PC-9 (cell line): ENCODE results near the gene C2CD4C. TPM values are rescaled to one million over a fixed set of nuclear protein-coding genes. Genes with fewer than 3 reads are reported as not detected.

ENCODE experiments used
- BruUV-seq: library from RNA; stranded (reverse); fragments of 400-500 nt; replicated peaks from 2 replicates; lab custom pipeline; 2021; lab: Mats Ljungman, UMichigan
- CTCF ChIA-PET: fragments of 300-600 bp; sonication (Branson Sonifier 250); formaldehyde crosslinking; loops from one replicate; lab custom pipeline; 2022; ENCODE audit warnings: antibody characterized with exemption; lab: Charles Lee
- POLR2A ChIA-PET: fragments of 300-600 bp; sonication (Branson Sonifier 250); formaldehyde crosslinking; loops from one replicate; lab custom pipeline; 2022; ENCODE audit warnings: antibody characterized with exemption; ENCODE audit not compliant: unreplicated experiment; lab: Charles Lee
- DNase-seq, 2 experiments: peaks; one replicate each; pipeline versions ENCODE4 v3.0.0 to v3.0.0-alpha.2; 2015 to 2022; ENCODE audit warnings: mixed read lengths in 1 of 2
- H2AFZ ChIP-seq: fragments of 200-600 bp; sonication (generic); 2 replicates; pipeline ENCODE4 v1.8.1; 2017; ENCODE audit warnings: antibody characterized with exemption
- H3F3A ChIP-seq: fragments of 200-600 bp; sonication (generic); 2 replicates; pipeline ENCODE4 v1.8.1; 2017; ENCODE audit warnings: antibody characterized with exemption, mild to moderate bottlenecking, low read depth; ENCODE audit not compliant: insufficient read depth
- H3K27ac ChIP-seq: fragments of 200-600 bp; sonication (generic); 2 replicates; pipeline ENCODE4 v1.6.1; 2016; ENCODE audit warnings: mixed run types
- H3K27me3 ChIP-seq: fragments of 200-600 bp; sonication (generic); 2 replicates; pipeline ENCODE4 v1.6.1; 2016; ENCODE audit warnings: low read depth, mixed run types; ENCODE audit not compliant: insufficient read depth
- H3K36me3 ChIP-seq: fragments of 200-600 bp; sonication (generic); 2 replicates; pipeline ENCODE4 v1.6.1; 2016; ENCODE audit warnings: low read depth, mixed run types
- H3K4me1 ChIP-seq: fragments of 200-600 bp; sonication (generic); replicated peaks from 2 replicates; pipeline ENCODE4 v1.6.1; 2016; ENCODE audit warnings: mixed run types; ENCODE audit not compliant: insufficient read depth
- H3K4me2 ChIP-seq: fragments of 200-600 bp; sonication (generic); 2 replicates; pipeline ENCODE4 v1.6.1; 2017; ENCODE audit warnings: mixed run types
- H3K4me3 ChIP-seq: fragments of 200-600 bp; sonication (generic); 2 replicates; pipeline ENCODE4 v1.6.1; 2016; ENCODE audit warnings: mixed run types
- H3K79me2 ChIP-seq: fragments of 200-600 bp; sonication (generic); 2 replicates; pipeline ENCODE4 v1.6.1; 2017; ENCODE audit warnings: low read depth, mixed run types
- H3K9me2 ChIP-seq: fragments of 200-600 bp; sonication (generic); 2 replicates; pipeline ENCODE4 v1.8.1; 2017; ENCODE audit warnings: mild to moderate bottlenecking; ENCODE audit not compliant: insufficient read depth
- H3K9me3 ChIP-seq: fragments of 200-600 bp; sonication (generic); 2 replicates; pipeline ENCODE4 v1.8.1; 2016; ENCODE audit warnings: low read depth; ENCODE audit not compliant: insufficient read depth
- H4K20me1 ChIP-seq: fragments of 200-600 bp; sonication (generic); 2 replicates; pipeline ENCODE4 v1.8.1; 2017; ENCODE audit not compliant: insufficient read depth
- CTCF ChIP-seq: fragments of 200-600 bp; sonication (generic); conservative IDR thresholded peaks from 2 replicates; pipeline ENCODE4 v1.6.1; 2017; ENCODE audit warnings: mixed run types, antibody characterized with exemption, mild to moderate bottlenecking, moderate library complexity
- EZH2 ChIP-seq: fragments of 200-600 bp; sonication (generic); IDR thresholded peaks from 2 replicates; pipeline ENCODE4 v1.8.0; 2017; ENCODE audit warnings: antibody characterized with exemption, low read depth
- intact Hi-C: fragments of 100-400 bp; cut with micrococcal nuclease; formaldehyde crosslinking; loops from one replicate; pipeline ENCODE4 v1.10.0; 2022; ENCODE audit not compliant: unreplicated experiment
- total RNA-seq: library from RNA; stranded (reverse); gene quantifications from 2 replicates; pipeline ENCODE4 v1.2.3, GENCODE V29; 2021

The C2CD4C gene
- total RNA-seq, 1 experiment from 2014 or later, result 1.2 TPM

GRCh38 chr19:407511-408440, 1.2 kb downstream of the C2CD4C start:
- Histone ChIP-seq H3K4me3 (no peak overlapping the region), H3K4me2 (no peak overlapping the region)

DNA sequence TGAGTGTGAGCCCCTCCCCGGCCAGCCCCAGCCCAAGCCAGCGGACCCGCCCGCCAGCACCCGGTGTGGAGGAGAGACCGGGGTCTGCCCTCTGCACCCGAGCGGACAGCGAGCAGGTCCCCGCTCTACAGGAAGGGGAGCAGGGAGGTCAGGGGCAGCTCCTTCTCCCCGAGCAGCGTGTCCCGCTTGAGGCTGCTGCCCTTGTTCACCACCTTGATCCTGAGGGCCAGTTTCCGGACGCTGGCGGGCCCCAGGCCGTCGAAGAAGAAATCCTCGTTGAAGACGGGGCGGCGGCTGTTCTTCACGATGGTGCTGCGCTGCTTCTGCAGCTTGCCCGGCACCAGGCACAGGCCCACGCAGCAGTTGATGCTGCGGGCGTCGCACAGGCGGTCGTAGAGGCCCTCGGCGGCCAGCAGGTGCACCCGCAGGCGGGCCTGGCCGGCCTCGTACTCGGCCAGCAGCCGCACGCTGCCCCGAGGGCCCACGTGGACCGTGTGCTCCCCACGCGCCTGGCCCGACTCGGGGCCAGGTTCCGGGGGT, 1.9 kb downstream of the C2CD4C start:
- H3K4me3 ChIP-seq, result no peak overlapping the region
- no peak for DNase-seq
- H2AFZ ChIP-seq, result no peak overlapping the region
- TF ChIP-seq EZH2 (no peak), CTCF (no peak)
- H3K36me3 ChIP-seq, result no peaks in the 10 kb centered on the region
- ChIA-PET POLR2A (no interaction called here), CTCF (no interaction called here)
- intact Hi-C loops, result no loop called here
- H3K4me1 ChIP-seq, result no peaks in the 10 kb centered on the region
- H3F3A ChIP-seq, result peaks cover 4% of the 10 kb centered on the region
- H3K27me3 ChIP-seq, result peaks cover 24% of the 10 kb centered on the region; the same call in 1 of the 2 replicates
- H3K79me2 ChIP-seq, result no peaks in the 10 kb centered on the region
- H4K20me1 ChIP-seq, result no peaks in the 10 kb centered on the region; the same call in 1 of the 2 replicates
- H3K9me3 ChIP-seq, result no peaks in the 10 kb centered on the region
- no peak overlapping the region for H3K27ac ChIP-seq
- no peaks in the 10 kb centered on the region for H3K9me2 ChIP-seq
- no TSS peak for BruUV-seq
- H3K4me2 ChIP-seq, result no peak overlapping the region

More at GRCh38 chr19:407511-408440, 1.2 kb downstream of the C2CD4C start:
- H2AFZ ChIP-seq, result no peak overlapping the region
- H3K36me3 ChIP-seq, result no peaks in the 10 kb centered on the region
- H3K27ac ChIP-seq, result no peak overlapping the region
- intact Hi-C loops, result no loop called here
- no peaks in the 10 kb centered on the region for H3K4me1 ChIP-seq
- no TSS peak for BruUV-seq
- H4K20me1 ChIP-seq, result no peaks in the 10 kb centered on the region; the same call in 1 of the 2 replicates
- POLR2A ChIA-PET, result no interaction called here
- TF ChIP-seq CTCF, result no peak
- no peak for TF ChIP-seq EZH2
- H3K27me3 ChIP-seq, result peaks cover 31% of the 10 kb centered on the region; the same call in 1 of the 2 replicates
- CTCF ChIA-PET, result no interaction called here
- H3K9me2 ChIP-seq, result no peaks in the 10 kb centered on the region
- no peaks in the 10 kb centered on the region for H3K79me2 ChIP-seq
- H3K9me3 ChIP-seq, result no peaks in the 10 kb centered on the region
- H3F3A ChIP-seq, result peaks cover 4% of the 10 kb centered on the region
- no peak for DNase-seq

DNA sequence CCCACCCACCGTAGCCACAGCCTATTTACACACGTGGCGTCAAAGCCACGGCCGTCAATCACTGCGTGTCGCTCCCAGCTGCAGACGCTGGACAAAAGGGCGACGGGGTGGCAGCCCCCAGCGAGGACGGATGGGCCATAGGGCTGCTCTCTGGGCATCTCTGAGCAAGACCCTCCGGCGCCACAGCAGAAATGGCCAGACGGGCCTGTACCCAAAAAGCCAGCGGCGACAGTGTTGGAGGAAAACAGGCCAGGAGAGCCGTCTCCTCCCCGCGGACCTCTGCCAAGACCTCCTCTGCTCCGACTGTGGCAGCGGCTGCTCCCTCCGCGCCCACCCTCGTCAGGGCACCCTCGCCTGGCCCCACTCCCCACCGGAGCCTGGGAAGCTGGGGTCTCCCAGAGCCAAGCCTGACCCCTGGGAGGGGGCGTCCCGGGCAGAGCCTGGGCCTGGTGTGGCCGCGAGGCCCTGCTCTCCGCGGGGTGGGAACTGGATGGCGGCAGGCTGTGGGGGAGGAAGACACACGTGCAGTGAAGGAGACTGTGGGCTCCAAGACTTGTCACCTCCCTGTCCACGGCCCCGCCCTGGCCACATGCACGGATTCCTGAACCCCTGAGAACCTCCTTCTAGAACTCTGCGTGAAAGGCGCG, 2.7 kb downstream of the C2CD4C start:
- Histone ChIP-seq H3K4me2 (no peak overlapping the region), H4K20me1 (no peaks in the 10 kb centered on the region; the same call in 1 of the 2 replicates), H3K4me1 (no peaks in the 10 kb centered on the region), H3F3A (peaks cover 4% of the 10 kb centered on the region), H3K36me3 (no peaks in the 10 kb centered on the region), H3K79me2 (no peaks in the 10 kb centered on the region), H3K4me3 (no peak overlapping the region), H3K9me3 (no peaks in the 10 kb centered on the region), H3K27me3 (peaks cover 19% of the 10 kb centered on the region), H3K9me2 (no peaks in the 10 kb centered on the region), H2AFZ (no peak overlapping the region), H3K27ac (no peak overlapping the region)
- DNase-seq, result no peak
- ChIA-PET POLR2A (no interaction called here), CTCF (no interaction called here)
- no peak for TF ChIP-seq EZH2
- no peak for TF ChIP-seq CTCF
- no TSS peak for BruUV-seq
- intact Hi-C loops, result no loop called here
